Neural progenitor cell (in vitro differentiated cells): ENCODE measurements around the gene RNF8. TPM values are rescaled to one million over a fixed set of nuclear protein-coding genes. Genes with fewer than 3 reads are reported as not detected.
A peak's percentile ranks its signal among the peaks of the same experiment; 100 is the strongest.

Source experiments
- DNase-seq: peaks from one replicate; pipeline ENCODE4 v3.0.0-alpha.2; 2016; ENCODE audit warnings: low spot score
- H2AFZ ChIP-seq: fragments of 200-600 bp; sonication (generic); replicated peaks from 2 replicates; pipeline ENCODE4 v1.6.1; 2016; ENCODE audit warnings: antibody characterized with exemption
- H3F3A ChIP-seq: fragments of 200-600 bp; sonication (generic); 2 replicates; pipeline ENCODE4 v1.6.1; 2016; ENCODE audit warnings: antibody characterized with exemption, low read depth
- H3K27ac ChIP-seq: fragments of 200-600 bp; sonication (generic); 2 replicates; pipeline ENCODE4 v1.5.1; 2016; ENCODE audit warnings: mild to moderate bottlenecking
- H3K27me3 ChIP-seq: fragments of 200-600 bp; sonication (generic); 2 replicates; pipeline ENCODE4 v1.6.1; 2016; ENCODE audit warnings: mild to moderate bottlenecking, moderate library complexity
- H3K36me3 ChIP-seq: fragments of 200-600 bp; sonication (generic); 2 replicates; pipeline ENCODE4 v1.5.1; 2016
- H3K4me1 ChIP-seq: fragments of 200-600 bp; sonication (generic); 2 replicates; pipeline ENCODE4 v1.6.1; 2016; ENCODE audit warnings: mixed run types
- H3K4me2 ChIP-seq: fragments of 200-600 bp; sonication (generic); 2 replicates; pipeline ENCODE4 v1.6.1; 2016
- H3K4me3 ChIP-seq: fragments of 200-600 bp; sonication (generic); 2 replicates; pipeline ENCODE4 v1.5.1; 2016
- H3K79me2 ChIP-seq: fragments of 200-600 bp; sonication (generic); 2 replicates; pipeline ENCODE4 v1.6.1; 2016; ENCODE audit warnings: low read depth
- H3K9ac ChIP-seq: fragments of 200-600 bp; sonication (generic); 2 replicates; pipeline ENCODE4 v1.6.1; 2016
- H3K9me3 ChIP-seq: fragments of 200-600 bp; sonication (generic); 2 replicates; pipeline ENCODE4 v1.5.1; 2016; ENCODE audit warnings: low read depth
- H4K20me1 ChIP-seq: fragments of 200-600 bp; sonication (generic); 2 replicates; pipeline ENCODE4 v1.6.1; 2016; ENCODE audit warnings: low read depth
- H3K27ac Mint-ChIP-seq: 3 replicates; pipeline ENCODE4 v1.8.0; 2021; ENCODE audit warnings: mixed read lengths
- H3K27me3 Mint-ChIP-seq: 2 replicates; pipeline ENCODE4 v1.8.0; 2022; ENCODE audit warnings: low read depth, mild to moderate bottlenecking, inconsistent platforms, moderate library complexity, mixed read lengths; ENCODE audit not compliant: insufficient read depth
- H3K36me3 Mint-ChIP-seq: 3 replicates; pipeline ENCODE4 v1.8.0; 2021; ENCODE audit warnings: mixed read lengths
- H3K4me1 Mint-ChIP-seq: 3 replicates; pipeline ENCODE4 v1.8.0; 2021; ENCODE audit warnings: mixed read lengths
- H3K4me3 Mint-ChIP-seq: 3 replicates; pipeline ENCODE4 v1.8.0; 2021; ENCODE audit warnings: mild to moderate bottlenecking, moderate library complexity, mixed read lengths
- H3K9me3 Mint-ChIP-seq: 3 replicates; pipeline ENCODE4 v1.8.0; 2020; ENCODE audit warnings: mixed read lengths
- EZH2 ChIP-seq: fragments of 200-600 bp; sonication (generic); IDR thresholded peaks from 2 replicates; pipeline ENCODE4 v1.6.1; 2017; ENCODE audit warnings: antibody characterized with exemption, mild to moderate bottlenecking, moderate library complexity
- EZH2phosphoT487 ChIP-seq: fragments of 200-600 bp; sonication (generic); IDR thresholded peaks from 2 replicates; pipeline ENCODE4 v1.6.1; 2017; ENCODE audit warnings: antibody characterized with exemption
- total RNA-seq: library from RNA; depleted of rRNA; stranded (reverse); fragments of >200 nt; gene quantifications from 2 replicates; pipeline ENCODE4 v1.2.3, GENCODE V29; 2015; ENCODE audit warnings: low replicate concordance
- TF ChIP-seq, protein P1 (sequence below): fragments of 200-600 bp; sonication (generic); IDR thresholded peaks from 2 replicates; pipeline ENCODE4 v1.5.1; 2017; ENCODE audit warnings: antibody characterized with exemption, mild to moderate bottlenecking

The RNF8 gene
- total RNA-seq, 1 donor from 2014 or later: 68.5 TPM

DNA sequence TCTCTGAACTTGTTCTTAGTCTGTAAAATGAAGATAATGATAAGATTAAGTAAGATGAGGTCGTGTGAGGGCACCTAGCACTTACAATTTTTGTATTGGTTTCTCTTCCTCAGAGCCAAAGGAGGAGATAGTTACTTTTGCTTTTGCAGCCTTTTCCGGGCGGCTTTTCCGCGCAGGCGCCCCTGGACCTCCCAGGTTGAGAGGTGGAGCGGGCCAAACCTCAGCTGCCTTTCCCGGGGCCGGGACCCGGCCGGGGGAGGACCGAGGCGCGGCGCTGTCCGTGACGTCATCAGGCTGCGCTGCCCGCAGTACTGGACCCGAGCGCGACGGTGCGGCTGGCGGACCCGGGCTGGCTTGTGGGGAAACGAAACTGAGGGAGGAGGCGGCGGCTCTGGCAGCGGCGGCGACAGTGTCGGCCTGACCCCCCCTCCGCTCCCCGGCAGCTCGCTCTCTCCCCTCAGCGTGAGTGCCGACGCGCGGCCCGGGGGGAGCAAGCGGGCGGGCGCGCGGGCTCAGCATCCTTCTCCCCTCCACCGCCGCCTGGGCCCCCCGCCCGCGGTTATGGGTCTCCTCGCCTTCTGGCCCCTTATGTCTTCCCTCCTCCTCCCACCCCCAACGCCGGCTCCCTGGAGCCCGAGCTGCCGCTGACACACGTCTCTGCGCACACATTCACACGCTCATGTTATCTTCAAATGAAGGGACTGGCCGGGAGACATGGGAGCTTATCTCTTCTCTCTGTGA, 79.3 kb downstream of the RNF8 start, which contains the start of gene CMTR1:
Gene CMTR1 (plus strand): TSS at position 306 of the 741 bp plus-strand sequence. CDS start 2,409 bp downstream, outside the sequence.
- Mint-ChIP-seq H3K9me3 (no peaks in the 10 kb centered on the region), H3K27me3 (peaks cover 4% of the 10 kb centered on the region), H3K36me3 (peaks cover 8% of the 10 kb centered on the region), H3K4me3 (peak within 1 kb of the TSS; percentile 87), H3K27ac (peak within 1 kb of the TSS; percentile 53), H3K4me1 (peaks cover 21% of the 10 kb centered on the region)
- Histone ChIP-seq H2AFZ (peak within 1 kb of the TSS; percentile 95), H3K9me3 (no peaks in the 10 kb centered on the region), H4K20me1 (no peaks in the 10 kb centered on the region), H3K9ac (peak within 1 kb of the TSS; percentile 87), H3K27ac (no peak within 1 kb of the TSS), H3K36me3 (no peaks in the 10 kb centered on the region), H3K4me3 (peak within 1 kb of the TSS; percentile 90), H3K4me2 (peak within 1 kb of the TSS; percentile 78), H3K27me3 (no peaks in the 10 kb centered on the region), H3K4me1 (peaks cover 6% of the 10 kb centered on the region), H3K79me2 (peaks cover 37% of the 10 kb centered on the region), H3F3A (no peaks in the 10 kb centered on the region)
- peak; percentile 96 for DNase-seq
- TF ChIP-seq EZH2 (no peak), EZH2phosphoT487 (no peak)
- TF ChIP-seq, protein P1, sequence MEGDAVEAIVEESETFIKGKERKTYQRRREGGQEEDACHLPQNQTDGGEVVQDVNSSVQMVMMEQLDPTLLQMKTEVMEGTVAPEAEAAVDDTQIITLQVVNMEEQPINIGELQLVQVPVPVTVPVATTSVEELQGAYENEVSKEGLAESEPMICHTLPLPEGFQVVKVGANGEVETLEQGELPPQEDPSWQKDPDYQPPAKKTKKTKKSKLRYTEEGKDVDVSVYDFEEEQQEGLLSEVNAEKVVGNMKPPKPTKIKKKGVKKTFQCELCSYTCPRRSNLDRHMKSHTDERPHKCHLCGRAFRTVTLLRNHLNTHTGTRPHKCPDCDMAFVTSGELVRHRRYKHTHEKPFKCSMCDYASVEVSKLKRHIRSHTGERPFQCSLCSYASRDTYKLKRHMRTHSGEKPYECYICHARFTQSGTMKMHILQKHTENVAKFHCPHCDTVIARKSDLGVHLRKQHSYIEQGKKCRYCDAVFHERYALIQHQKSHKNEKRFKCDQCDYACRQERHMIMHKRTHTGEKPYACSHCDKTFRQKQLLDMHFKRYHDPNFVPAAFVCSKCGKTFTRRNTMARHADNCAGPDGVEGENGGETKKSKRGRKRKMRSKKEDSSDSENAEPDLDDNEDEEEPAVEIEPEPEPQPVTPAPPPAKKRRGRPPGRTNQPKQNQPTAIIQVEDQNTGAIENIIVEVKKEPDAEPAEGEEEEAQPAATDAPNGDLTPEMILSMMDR: no peak

DNA sequence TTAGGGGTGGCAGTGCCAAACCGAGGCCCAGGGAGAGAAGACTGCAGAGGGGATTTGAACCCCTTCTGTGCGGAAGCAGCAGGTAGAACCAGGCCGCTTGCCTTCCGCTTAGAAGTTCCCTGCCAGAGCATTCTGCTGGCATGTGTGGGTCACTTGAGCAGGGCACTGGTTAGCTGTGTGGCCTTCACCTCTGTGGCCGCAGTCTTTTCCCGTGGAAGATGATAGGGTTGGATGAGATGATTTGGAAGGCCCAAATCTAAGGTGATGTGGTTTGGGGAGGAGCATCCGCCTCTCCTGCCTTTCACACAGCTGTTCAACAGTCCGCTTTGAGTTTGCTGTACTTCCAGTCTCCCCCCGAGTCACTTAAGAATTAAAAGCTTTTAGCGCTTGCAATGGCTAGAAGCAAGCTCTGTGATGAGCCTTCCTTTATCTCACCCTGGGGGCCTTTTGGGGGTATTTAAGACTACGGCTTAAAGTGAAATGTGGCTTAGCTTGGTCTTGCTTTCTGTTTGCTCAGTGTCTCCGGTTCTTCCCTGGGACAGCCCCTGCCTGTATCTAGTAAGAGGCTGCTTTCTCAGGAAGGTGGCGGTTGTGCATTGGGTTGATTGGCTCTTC, 80.0 kb downstream of the RNF8 start:
- Mint-ChIP-seq H3K4me3 (peak overlapping the region; percentile 87), H3K4me1 (peaks cover 21% of the 10 kb centered on the region), H3K9me3 (no peaks in the 10 kb centered on the region), H3K27ac (peak overlapping the region; percentile 53), H3K36me3 (peaks cover 8% of the 10 kb centered on the region), H3K27me3 (peaks cover 4% of the 10 kb centered on the region)
- peak overlapping the region; percentile 87 for H3K9ac ChIP-seq
- H3K4me3 ChIP-seq: peak overlapping the region; percentile 90
- H3K79me2 ChIP-seq: peaks cover 42% of the 10 kb centered on the region
- H4K20me1 ChIP-seq: no peaks in the 10 kb centered on the region
- DNase-seq: peak; percentile 33
- no peaks in the 10 kb centered on the region for H3F3A ChIP-seq
- H2AFZ ChIP-seq: peak overlapping the region; percentile 95
- peak overlapping the region; percentile 78 for H3K4me2 ChIP-seq
- H3K4me1 ChIP-seq: peaks cover 6% of the 10 kb centered on the region
- no peak overlapping the region for H3K27ac ChIP-seq
- H3K9me3 ChIP-seq: no peaks in the 10 kb centered on the region
- H3K36me3 ChIP-seq: no peaks in the 10 kb centered on the region
- H3K27me3 ChIP-seq: no peaks in the 10 kb centered on the region
- TF ChIP-seq EZH2phosphoT487: no peak
- no peak for TF ChIP-seq EZH2
- TF ChIP-seq, protein P1: no peak

DNA sequence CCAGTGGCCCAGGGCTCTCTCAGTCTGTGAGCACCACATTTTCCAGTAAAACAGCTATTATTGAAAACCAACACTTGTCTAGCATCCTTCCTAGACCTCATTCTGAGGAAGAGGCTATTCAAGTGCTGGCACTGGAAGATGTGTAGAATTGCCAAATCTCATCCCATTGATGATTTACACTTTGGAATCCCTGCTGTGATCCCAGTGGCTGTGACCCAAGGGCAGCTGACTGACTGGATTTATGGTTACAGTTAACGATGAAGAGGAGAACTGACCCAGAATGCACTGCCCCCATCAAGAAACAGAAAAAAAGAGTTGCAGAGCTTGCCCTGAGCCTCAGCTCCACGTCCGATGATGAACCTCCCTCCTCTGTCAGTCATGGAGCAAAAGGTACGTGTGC, 81.6 kb downstream of the RNF8 start:
- Mint-ChIP-seq H3K27me3 (peaks cover 4% of the 10 kb centered on the region), H3K4me3 (peak overlapping the region; percentile 10), H3K27ac (no peak overlapping the region), H3K4me1 (peaks cover 21% of the 10 kb centered on the region), H3K9me3 (no peaks in the 10 kb centered on the region), H3K36me3 (peaks cover 8% of the 10 kb centered on the region)
- peaks cover 50% of the 10 kb centered on the region for H3K79me2 ChIP-seq
- H4K20me1 ChIP-seq: peaks cover 7% of the 10 kb centered on the region
- no peak for DNase-seq
- H3K4me3 ChIP-seq: no peak overlapping the region
- H3K4me2 ChIP-seq: no peak overlapping the region
- TF ChIP-seq, protein P1: no peak
- TF ChIP-seq EZH2phosphoT487: no peak
- TF ChIP-seq EZH2: no peak
- H3K36me3 ChIP-seq: no peaks in the 10 kb centered on the region
- peaks cover 6% of the 10 kb centered on the region for H3K4me1 ChIP-seq
- H2AFZ ChIP-seq: no peak overlapping the region
- no peaks in the 10 kb centered on the region for H3K27me3 ChIP-seq
- no peaks in the 10 kb centered on the region for H3K9me3 ChIP-seq
- H3F3A ChIP-seq: no peaks in the 10 kb centered on the region
- no peak overlapping the region for H3K9ac ChIP-seq
- H3K27ac ChIP-seq: no peak overlapping the region
